COLO668 (cell line): Measurements from ENCODE around the gene PPAT.
"Not testable (repeated sequence)": the region's sequence is repeated elsewhere in the genome, so short reads cannot be mapped to it uniquely, and the experiment has no call there.

Source experiments
- DNase-seq: peaks from one replicate; lab custom pipeline; 2025; ENCODE audit not compliant: unreplicated experiment; lab: John Stamatoyannopoulos, UW

The PPAT gene

DNA sequence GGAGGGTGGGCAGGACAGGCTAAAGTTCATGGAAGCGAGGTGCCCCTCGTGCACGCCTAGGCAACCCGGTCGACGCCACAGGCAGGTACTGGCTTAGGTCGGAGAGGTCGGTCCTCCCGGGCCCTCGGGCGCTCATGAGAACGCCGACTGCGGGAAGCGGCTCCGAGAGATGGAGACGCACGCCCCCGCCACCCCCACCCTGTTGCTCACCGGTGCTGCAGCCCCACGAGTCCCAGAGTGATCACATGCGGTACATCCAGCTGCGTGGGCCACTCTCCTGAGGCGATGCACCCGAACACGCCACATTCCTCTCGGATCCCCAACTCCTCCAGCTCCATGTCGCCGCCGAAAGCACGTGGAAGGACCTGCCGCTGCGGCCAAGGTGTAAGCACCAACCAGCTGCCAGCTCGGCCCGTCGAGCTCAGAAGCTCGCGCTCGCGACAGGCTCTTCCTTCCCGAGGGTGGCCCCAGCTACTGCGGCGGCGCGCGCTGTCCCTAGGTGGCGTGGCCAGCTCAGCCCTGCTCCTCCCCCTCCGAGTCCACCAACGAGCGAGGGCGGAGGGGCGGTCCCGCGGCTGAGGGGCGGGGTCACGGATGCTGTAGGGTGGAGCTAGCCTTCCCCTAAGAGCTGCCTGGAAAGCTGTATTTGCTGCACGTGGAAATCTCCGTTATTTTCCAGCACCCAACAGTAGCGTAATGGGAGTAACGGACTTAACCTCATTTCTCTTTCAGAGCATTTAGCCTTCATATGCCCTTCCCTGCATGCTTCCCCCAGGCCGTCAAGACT is at the start of gene PPAT:
TSS of gene PPAT (minus strand) at position 476 of the 787 bp plus-strand sequence. CDS start at position 338, 138 bp downstream.
- peak; percentile 97 for DNase-seq

DNA sequence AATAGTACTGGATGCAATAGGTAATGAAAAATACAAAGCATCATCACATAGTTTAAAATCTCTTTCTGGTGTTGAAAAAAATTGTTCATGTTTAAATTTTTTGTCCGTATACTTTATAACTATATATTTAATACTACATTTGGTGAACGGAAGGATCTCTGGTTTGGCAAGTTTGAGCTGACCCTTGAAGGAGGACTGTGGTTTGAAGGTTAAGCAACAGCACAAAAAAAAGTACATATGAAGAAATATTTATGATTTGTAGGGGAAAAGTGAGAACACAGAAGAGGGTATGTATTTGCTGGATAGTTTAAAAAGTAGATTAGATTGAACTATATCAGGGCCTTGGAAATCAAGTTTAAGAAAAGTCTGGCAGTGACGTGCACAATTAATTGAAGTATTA is 45.3 kb upstream of the PPAT start:
- DNase-seq, result no peak

DNA sequence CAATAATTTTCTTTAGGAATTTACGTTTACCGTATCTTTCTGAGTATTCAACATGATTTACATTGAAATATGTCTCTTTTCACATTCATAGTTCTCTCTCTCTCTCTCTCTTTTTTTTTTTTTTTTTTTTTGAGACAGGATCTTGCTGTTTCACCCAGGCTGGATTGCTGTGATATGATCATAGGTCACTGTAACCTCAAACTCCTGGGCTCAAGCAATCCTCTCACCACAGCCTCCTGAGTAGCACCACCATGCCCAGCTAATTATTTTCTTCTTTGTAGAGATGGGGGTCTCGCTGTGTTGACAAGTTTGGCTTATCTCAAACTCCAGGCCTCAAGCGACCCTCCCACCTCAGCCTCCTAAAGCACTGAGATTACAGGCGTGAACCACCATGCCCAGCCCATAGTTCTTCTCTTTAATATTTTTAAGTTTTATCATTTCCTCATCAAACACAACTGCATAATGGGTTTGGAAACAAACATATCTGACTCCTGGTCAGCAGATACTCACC is 41.8 kb upstream of the PPAT start:
- no peak for DNase-seq

DNA sequence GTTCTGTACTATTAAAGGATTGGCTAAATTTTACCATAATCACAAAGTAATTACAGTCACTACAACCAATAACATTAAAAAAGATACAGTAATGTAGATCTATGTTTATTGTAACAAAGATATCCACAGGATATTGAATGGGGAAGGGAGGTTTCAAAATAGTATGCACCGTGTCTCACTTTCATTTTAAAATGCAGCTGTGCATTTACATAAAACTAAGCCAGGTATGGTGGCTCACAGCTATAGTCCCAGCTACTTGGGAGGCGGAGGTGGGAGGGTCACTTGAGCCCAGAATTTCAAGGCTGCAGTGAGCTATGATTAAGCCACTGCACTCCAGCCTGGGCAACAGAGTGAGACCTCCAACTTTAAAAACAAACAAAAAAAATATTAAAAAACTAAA is 40.5 kb upstream of the PPAT start:
- DNase-seq, result no peak

DNA sequence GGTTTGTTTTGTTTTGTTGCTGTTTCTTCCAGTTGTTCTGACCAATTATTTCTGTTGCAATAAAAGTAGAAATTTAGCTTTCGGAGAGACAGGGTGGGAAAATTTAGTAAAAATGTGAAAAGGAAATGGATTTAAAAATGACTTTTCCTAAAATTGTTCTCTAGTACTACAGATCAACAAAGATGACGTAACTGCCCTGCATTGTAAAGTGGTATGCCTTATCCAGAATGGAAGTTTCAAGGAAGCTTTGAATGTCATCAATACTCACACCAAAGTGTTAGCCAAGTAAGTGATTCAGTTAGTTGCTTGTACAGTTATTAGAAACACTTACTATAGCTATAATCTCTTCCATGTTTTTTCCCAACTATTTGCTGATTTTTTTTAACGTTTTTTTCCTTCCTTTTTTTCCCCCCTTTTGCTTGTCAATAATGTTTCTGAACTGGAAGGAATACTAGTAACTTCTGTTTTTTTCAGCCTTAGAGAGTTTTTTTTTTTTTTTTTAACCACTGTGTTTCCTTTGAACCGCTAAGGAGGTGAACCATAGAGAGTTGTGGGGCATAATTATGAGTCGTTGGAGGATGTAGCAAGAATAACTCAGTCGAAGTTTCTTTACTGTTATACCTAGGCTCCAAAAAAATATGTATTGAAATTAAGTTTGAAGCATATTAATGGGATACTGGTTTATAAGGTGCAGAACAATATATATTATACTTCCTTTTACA is 34.2 kb upstream of the PPAT start:
- DNase-seq, result no peak

DNA sequence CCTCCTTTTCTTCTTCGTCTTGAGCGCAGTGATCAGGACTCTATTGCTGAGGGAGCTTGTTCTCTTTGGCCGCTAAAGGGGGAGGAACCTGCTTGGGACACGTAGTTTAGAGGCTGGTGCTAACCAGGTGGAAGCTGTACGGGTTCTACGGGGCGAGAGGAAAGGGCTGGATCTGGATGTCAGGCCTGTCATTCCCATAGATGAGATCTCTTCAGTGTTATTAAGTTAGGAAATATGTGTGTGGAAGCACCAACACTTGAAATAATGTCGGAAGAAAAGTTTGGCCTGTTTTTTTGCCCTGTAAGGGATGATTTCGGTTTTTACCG is 32.6 kb upstream of the PPAT start:
- peak; percentile 44 for DNase-seq

DNA sequence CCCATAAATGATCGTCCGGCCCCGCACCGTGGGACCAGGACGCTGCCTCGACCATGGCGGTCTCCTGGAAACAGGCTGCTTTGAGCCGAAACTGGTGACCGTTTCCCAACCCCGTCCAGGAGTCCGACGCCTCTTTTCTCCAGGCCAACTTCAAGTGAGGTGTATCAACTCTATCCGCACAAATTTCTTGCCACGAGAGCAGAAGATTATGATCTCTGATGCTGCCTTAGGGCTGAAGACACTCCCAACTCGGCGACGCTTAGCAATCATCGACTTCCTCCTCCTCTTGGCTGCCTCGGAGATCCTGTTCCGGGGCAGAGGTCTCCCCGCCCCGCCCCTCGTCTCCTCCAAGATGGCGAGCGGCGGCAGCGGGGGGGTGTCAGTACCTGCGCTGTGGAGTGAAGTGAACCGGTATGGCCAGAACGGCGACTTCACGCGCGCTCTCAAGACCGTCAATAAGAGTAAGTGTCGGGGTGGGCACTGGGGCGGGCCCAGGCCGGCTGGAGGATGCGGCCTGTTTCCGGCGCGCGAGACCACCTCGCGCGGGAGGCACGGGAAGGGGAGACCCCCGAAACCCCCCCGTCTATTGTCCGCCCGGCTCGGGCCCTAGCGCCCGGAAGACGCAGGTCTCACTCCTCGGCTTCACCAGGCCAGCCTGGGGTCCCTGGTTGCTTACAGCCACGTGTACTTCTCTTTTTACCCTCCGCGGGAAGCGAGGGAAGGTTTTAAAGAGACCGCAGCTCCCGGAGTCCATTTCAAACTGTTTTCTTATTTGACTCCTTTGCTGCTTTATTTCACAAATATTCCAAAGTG is 32.1 kb upstream of the PPAT start, which contains the start of gene SRP72:
TSS of gene SRP72 (plus strand) at position 334 of the 813 bp plus-strand sequence. CDS start at position 353, 19 bp downstream.
- peak; percentile 89 for DNase-seq

DNA sequence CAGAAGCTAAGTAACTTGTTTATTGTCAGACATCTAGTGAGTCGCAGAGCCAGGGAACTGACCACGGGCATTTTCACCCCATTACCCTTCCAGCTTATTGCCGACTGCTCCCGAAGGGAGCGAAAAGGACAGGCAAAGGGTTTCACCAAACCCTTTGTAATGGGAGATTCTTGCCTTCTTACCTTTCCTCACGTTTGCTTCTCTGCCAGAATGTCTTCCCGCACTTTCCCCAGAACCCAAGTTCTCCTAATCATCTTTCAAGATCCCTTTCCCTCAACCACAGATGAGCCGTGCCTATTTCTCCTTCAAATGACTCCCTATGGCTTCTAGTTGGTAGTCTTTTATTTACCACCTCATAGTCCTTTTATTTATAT is 31.5 kb upstream of the PPAT start:
- no peak for DNase-seq

DNA sequence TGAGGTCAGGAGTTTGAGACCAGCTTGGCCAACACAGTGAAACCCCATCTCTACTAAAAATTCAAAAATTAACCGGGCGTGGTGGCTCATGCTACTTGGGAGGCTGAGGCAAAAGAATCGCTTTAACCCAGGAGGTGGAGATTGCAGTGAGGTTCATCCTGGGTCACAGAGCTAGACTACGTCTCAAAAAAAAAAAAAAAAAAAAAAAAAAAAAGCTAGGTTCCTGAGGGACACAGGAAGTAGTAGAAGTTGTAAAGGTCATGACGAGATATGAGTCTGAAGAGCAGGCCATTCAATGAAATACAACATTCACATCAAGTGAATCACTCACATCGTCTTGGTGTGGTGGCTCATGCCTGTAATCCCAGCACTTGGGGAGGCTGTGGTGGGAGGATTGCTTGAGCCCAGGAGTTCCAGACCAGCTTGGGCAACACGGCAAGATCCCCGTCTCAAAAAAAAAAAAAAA is 30.9 kb upstream of the PPAT start:
- DNase-seq, result not testable (repeated sequence)

DNA sequence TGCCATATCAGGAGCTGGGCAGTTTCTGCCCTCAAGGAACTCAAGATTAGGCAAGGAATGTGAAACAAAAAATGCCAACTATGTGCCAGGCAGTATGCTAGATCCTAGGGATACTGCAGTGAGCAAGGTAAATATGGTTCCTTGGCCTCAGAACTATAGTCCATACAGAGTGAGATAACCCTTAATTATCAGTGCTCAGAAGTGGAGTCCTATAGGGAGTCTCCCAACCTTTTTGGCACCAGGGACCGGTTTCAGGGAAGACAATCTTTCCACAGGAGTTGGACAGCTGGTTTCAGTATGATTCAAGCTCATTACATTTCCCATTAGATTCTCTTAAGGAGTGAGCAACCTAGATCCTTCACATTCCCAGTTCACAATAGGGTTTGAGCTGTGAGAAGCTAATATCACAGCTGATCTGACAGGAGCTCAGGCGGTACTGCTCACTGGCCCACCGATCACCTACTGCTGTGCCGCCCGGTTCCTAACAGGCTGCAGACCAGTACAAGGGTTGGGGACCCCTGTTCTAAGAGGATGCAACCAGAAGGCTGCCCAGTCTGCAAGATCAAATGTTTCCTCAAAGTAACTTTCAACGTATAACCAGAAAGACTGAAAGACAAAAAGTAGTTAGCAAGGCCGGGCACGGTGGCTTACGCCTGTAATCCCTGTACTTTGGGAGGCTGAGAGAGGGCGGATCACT is 30.3 kb upstream of the PPAT start:
- peak; percentile 7 for DNase-seq

DNA sequence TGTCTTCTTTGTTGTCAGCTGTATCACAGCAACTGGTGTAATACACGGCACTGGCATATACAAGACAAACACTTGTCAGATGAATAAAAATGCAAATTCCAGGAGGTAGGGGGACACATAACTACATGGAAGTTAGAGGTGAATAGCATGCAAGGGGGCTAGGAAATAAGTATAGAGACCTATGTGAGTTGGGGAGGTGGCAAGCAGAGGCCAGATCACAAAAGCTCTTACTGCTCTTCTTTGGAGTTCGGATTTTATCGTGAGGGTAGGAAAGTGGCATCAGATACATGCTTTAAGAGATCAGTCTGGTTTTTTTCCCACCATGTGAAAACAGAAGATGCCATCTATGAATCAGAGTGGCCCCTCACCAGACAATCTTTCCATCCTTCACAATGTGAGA is 29.2 kb upstream of the PPAT start:
- DNase-seq, result no peak

DNA sequence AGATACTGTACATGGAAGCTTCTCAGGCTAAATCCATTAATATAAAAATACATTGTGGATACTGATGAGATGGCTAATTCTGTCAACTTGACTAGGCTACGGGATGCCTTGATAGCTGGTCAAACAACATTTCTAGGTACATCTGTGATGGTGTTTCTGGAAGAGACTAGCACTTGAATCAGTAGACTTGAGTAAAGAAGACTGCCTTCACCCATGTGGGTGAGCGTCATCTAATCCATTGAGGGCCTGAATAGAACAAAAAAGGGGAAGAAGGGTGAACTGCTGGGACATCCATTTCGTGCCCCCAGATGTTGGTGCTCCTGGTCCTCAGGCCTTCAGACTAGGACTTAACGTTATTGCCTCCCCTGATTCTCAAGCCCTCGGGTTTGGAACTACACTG is 28.3 kb upstream of the PPAT start:
- no peak for DNase-seq

DNA sequence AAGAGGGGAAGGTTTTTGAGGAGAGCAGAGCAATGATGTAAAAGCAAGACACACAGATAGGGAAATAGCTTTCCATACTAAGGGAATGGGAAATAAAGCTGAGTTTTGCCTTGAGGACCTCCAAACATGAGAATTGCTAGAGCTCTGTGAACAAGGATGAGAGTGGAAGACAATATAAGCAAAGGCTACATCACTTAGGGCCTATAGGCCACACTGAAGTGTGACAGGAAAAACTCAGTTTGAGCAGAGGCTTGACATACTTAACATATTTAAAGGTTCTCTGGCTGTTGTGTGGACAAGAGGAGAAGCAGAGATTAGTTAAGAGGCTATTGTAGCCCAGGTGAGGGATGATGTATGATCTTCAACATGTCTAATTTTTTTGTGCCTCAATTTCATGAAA is 26.7 kb upstream of the PPAT start:
- DNase-seq, result no peak

DNA sequence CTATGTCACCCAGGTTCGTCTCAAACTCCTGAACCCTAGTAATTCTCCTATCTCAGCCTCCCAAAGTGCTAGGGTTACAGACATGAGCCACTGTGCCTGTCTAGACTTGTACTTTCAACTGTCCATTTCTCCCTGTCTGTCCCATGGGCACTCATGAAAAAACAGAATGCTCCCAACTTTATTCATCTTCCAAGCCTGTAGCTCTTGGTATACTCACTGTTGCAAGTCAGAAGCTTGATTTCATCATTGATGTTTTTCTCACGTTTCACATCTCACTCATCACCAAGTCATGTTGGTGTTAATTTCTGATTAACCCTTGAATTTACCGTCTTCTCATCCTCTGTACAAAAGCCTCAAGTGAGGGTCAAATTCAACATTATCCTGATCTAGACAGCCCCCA is 24.7 kb upstream of the PPAT start:
- DNase-seq, result no peak

DNA sequence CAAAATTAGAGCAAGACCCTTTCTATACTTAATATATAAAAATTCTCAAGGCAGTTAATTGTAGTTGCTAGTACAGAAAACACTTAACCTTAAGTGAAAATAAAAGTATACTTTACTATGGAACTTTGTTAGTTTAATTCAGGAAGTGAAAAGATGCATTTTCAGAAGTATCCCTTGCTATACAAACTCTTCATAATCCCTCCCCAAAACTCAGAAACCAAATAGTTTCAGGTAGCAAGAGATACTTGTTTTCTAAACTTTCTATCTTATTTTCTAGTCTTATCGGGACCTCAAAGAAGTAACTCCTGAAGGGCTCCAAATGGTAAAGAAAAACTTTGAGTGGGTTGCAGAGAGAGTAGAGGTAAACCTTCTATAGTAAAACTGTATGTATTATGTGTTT is 14.9 kb upstream of the PPAT start:
- DNase-seq, result no peak

DNA sequence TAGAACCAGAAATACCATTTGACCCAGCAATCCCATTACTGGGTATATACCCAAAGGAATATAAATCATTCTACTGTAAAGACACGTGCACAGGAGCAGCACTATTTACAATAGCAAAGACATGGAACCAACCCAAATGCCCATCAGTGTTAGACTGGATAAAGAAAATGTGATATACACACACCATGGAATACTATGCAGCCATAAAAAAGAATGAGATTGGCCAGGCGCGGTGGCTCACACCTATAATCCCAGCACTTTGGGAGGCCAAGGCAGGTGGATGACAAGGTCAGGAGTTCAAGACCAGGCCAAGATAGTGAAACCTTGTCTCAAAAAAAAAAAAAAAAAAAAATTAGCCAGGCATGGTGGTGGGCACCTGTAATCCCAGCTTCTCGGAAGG is 14.1 kb upstream of the PPAT start:
- not testable (repeated sequence) for DNase-seq

DNA sequence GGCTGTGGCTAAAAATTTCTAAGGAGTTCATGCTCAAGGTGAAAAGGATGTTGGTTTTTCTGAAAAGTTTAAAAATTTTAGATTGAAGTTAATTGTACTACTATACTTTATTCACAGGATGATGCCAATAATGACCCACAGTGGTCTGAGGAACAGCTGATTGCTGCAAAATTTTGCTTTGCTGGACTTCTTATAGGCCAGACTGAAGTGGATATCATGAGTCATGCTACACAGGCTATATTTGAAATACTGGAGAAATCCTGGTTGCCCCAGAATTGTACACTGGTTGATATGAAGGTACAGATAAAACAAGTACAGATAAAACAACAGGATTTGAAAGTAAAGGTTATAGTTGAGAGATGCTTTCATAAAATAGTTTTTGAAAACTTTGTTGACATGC is 12.9 kb upstream of the PPAT start:
- no peak for DNase-seq

DNA sequence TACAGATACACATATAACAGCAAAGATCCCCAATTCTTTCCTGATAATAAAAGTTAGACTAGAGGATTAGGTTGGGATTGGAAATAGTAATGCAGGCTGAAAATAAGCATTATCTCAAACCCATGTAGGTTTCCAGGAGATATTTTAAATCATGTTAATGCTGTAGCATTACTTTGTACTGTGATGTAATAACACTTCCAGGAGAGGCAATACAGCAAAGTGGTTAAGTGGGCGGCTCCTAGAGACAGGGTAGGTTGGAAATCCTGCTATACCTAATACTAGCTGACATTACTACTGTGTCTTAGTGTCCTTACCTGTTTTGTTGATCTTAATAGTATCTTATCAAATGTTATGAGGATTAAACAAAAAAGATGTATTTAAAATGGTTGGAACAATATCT is 10.3 kb upstream of the PPAT start:
- DNase-seq, result no peak

DNA sequence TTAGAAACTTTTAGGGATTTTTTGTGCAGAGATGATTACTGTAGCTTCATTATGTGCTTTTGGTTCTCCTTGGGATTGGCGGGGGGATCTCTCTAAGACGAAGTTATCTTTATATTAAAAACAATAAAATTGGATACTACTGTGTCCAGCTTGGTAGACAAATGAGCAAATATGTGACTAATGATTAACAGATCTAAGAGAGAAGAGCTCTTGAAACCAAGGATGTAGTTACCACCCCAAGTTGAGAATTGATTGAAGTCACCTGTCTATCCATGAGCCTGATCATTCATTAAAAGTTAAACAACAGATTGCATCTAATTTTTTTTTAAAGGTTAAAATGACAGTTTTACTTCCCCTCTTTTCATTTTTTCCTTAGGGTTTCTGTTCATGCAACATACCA is 9.3 kb upstream of the PPAT start:
- no peak for DNase-seq

DNA sequence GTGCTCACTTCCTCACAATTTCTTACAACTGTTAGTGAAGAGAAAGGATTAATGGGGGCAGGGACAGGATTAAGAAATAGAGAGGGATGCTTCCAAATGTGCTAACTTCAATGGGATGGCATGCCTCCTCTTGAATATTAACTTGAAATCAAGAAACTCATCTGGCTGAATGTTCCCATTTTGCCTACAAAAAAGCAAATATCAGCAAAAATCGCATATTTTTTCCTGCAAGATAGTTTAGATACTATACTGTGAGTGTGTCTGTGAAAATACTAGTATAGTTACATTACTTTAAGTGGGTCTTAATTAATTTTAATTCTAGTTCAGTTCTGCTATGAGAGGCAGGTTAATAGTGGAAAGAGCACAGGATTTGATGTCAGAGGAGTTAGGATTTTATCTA is 5.6 kb upstream of the PPAT start:
- no peak for DNase-seq

DNA sequence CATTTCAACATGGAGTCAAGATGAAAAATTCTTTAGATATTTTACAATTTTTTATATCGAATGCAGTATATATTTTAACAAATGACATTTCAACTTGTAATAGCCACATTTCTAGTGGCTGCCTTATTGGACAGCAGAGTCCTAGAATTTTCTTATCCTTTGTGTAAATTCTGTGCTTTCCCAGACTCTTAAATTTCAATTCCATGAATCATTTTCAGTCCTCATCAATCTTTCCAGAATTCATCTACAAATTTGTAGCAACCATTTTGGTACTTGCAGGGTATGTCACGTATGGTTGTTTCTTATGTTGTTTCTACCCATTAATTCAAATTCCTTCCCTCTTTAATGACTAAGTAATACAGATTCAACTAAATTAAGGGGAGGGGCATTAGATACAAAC is 3.4 kb upstream of the PPAT start:
- DNase-seq, result no peak
